GM19467 (cell line): ENCODE results near the gene ALOXE3.

ENCODE experiments used
- ATAC-seq: cut with Tn5 transposase; IDR thresholded peaks from one replicate; pipeline ENCODE4 v1.9.1; 2021; ENCODE audit warnings: mild to moderate bottlenecking, moderate library complexity; ENCODE audit not compliant: unreplicated experiment

ALOXE3 gene

DNA sequence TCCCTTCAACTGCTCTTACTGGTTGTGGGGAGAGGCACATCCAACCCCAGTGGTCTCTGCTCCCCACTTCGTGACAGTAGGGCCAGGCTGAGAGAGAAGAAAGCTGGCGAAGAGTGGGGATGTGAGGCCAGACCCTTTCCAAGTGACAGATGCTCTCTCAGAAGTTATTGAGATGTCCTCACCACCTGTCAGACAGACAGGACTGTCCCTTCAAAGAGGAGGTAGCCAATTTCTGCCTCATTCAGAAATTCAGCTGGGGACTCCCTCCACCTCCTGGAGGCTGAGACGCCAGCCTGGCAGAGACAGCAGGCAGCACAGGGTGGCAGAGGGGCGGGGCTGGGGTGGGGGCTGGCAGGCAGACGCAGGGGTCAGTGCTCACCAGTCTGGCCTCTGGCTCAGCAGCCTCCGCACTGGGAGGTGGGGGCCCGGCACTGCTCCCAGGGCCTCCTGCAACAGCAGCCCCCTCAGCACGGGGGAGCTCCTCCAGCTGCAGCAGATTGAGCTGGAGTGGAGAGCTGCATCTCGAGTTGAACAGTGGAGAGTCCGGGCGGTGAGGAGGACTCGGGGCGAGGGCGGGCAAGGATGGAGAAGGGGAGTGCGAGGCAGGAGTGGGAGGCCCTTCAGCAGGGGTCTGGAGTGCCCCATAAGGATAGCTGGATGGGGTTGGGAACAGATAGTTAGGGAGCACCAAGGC lies 24.7 kb upstream of the ALOXE3 start:
- ATAC-seq: no peak

DNA sequence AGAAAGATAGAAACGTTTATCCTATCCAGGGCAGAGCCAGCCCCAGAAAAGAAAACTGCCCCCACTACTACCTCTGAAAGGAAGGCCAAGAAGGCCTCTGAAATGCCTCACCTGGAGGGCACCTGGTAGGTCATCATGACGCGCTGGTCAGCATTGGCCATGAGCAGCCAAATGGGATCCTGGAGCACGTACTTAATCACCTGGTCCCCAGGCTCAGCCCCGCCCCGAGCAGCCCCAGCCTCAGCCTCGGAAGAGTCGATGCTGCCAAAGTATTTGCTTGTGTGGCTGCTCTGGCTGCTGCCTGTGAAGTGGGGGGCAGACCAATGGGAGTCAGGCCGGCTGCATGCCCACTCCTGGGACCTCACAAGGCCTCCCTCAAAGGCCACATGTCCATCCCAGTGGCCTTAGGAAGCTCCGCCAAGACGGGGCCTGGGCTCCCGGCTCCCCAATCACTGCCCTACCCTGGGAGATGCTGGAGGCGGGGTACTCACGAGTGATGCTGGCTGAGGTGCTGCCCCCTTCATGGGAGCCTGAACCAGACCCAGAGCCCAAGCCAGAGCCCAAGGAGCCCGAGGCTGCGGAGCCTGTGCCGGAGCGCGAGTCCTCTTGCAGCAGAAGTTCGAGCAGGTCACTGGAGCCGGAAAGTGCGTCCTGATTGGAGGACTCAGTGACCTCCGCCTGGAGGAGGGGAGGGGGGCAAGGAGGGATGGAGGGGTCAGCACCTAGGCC lies 24.0 kb upstream of the ALOXE3 start:
- no peak for ATAC-seq

DNA sequence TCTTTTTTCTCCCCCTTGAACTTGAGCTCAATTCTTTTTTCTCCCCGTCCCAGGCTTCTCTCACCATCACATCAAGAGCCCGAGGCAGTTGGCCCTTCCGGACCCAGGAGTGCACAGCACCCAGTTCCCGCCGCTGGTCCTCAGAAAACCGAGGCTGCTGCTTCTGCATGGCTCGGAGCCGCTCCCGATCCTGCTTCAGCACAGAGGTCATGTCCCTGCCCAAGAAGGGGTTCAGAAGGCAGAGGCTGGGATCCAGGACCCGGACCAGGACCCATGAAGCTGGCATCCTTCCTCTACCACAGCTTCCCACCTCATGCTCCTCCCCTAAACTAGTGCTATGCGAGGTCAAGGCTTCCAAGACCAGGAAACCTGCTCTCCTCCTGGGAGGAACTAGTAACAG lies 23.4 kb upstream of the ALOXE3 start:
- ATAC-seq: no peak

DNA sequence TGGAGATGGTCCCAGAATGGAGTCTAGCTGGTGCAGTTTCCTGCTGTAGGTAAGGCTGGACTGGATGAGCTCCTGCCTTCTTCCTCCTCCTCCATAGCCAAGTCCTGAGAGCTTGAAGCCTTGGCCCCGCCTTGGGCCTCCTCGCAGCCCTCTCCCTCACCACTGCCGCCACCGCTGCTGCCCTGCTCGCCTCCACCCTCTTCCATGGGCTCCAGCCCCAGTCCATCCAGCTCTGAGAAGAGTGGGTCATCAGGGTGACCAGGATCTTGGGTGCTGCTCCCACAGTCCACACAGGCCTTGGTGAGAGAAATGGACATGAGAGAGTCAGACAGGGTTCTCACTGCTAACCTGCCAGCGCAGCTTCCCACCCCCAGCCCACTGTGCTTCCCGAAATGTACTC lies 22.7 kb upstream of the ALOXE3 start:
- ATAC-seq: no peak

DNA sequence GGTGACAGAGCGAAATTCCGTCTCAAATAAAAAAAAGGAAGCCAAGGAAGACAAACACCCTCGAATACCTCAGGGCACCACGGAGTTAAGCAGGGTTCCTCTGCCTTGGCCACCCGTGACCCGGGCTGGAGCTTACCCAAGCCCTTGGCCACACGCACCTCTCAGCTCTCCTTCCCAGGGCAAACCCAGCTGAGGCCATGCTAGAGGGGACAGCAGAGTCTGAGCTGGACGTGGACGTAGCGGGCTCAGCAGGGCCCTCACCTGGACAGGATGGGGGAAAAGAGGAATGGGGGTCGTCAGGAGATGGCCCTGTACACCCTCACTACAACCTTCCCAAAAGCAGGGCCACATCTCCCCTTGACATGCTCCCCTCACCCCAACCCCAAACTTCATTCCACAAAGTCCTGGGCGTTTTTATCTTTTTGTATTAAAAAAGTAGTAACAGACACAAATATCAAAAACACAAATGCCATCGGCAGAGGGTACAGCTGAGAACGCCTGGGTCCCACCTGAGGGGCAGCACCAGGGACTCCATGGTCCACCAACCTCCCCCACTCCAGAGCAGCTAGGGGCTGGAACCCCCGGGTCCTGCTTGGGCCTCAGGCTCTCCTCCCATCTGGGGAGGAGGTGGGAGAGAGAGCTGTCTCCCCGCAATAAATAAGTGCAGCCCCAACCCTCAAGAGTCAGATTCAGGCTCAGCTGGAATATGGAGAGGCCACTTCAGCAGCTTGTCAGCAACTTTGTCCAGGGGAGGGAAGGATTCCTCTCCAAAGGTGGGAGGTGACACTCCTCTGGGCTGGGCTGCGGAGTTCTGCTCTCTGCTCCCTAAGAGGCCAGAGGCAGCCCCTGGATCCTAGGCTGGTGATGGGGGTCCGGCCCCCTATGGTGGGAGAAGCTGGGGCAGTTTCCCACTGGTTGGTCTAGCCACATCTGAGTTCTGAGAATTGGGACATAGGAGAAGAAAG lies 22.0 kb upstream of the ALOXE3 start:
- no peak for ATAC-seq

DNA sequence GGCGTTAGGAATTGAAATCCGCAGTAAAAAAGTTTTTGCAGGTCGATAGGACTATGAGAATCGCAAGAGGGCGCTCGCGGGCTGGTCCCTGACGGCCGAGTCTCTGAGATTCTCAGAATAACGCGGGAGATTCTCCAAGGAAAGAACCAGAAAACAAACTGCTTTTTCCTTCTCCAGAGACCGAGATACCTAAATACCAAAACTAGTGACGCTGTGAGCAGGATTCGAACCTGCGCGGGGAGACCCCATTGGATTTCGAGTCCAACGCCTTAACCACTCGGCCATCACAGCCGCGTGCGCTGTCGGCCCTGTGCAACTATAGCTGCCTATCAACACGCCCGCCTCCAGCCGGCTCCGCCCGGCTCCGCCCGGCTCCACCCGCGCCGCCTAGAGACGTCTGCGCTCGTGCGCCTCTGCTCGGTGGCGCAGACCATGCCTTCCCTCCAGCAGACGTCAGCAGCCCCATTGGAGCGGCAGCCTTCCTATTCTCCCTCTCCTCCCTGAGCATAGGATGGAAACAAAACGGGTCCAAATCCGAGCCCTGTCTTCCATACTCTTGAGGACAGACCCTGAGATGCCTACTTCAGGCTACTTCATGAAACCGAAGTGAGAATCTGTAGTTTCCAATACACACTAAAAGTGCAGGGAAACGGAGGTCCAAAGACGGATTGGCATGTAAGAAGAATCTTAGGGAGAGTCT lies 20.5 kb upstream of the ALOXE3 start:
- ATAC-seq: peak; percentile 73

DNA sequence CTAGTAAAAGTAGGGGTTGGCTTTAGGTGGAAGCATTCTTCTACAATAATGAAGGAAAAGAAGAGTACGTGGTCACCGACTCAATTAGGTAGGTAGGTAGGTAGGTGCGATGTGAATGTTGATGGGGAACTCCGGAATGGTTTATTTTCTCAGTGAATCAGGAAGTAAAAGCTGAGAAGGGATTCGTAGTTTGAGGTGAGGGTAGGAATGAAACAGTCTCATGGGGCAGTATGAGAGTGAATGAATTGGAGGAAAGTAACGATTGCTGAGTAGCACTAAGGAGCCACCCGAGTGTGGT lies 20.0 kb upstream of the ALOXE3 start:
- peak; percentile 4 for ATAC-seq

DNA sequence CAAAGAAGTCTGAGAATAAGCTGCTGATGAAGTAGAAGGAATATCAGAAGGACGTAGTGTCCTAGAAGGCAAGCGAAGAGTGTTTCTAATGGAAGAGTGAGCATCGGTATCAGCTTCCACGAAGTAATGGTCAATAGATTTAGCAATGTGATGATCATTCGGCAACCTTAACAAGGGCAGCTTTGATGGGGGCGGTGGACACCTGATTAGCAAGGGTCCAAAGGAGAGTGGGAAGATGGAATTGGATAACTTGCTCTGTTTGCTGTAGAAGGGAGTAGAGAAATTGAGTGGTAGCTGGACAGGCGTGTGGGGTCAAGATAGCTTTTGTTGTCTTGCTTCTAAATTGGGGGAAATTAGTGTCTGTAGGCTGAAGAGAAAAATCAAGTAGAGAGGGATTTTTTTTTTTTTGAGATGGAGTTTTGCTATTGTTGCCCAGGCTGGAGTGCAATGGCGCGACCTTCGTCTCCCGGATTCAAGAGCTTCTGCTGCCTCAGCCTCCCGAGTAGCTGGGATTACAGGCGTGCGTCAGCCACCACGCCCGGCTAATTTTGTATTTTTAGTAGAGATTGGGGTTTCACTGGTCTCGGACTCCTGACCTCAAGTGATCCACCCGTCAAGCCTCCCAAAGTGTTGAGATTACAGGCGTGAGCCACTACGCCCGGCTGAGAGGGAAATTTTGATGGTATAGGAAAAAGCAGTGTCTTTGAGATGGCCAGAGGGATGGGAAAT lies 19.5 kb upstream of the ALOXE3 start:
- ATAC-seq: no peak

DNA sequence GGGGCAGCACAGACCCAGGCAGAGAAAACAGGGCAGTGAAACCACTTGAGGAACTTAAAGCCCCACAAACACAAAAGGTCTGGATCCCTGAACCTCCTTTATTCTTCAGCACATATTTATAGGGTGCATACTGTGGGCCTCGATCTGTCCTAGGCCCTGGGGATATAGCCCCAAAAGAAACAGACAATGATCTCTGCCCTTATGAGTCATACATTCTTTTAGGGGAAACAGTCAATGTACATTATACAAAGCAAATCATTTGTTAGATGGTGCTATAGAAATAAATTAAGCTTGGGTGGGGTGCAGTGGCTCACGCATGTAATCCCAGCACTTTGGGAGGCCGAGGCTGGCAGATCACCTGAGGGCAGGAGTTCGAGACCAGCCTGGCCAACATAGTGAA lies 15.6 kb upstream of the ALOXE3 start:
- no peak for ATAC-seq

DNA sequence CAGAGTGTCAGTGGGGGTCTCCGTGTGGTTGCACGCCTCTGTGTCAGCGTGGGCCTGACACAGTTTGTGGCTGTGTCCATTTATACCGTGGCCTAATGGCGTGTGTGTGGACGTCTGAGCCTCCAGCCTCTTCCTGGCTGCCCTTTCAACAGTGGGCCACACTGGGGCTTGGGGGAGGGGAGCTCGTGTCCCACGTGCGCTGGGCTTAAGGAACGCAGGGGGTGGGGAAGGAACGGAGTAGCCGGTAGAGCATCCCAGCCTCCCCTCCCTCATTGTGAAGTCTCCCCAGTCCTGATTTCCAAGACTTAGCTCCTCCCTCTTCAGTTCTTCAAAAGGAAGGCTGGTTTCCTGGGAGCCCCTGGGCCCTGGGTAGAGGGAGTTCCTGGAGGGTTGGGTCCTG lies 15.1 kb upstream of the ALOXE3 start:
- no peak for ATAC-seq

DNA sequence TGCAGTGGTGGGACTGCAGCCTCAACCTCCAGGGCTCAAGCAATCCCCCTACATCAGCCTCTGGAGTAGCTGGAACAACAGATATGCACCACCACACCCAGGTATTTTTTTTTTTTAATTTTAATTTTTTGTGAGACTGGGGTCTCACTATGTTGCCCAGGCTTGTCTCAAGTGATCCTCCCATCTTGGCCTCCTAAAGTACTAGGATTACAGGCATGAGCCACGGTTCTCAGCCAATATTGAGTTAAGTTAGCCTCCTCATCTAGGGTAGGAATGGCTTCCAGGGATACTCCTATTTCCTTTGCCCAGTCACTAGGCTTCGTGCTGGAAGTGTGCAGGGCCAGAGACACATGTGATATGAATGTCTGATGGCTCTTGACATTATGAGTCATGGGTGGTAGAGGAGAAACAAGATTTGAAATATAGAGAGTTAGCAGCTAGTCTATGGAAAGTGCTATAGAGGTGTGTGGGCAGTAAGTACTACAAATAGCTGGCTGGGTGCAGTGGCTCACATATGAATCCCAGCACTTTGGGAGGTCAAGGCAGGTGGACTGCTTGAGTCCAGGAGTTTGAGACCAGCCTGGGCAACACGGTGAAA lies 13.6 kb upstream of the ALOXE3 start:
- ATAC-seq: no peak

DNA sequence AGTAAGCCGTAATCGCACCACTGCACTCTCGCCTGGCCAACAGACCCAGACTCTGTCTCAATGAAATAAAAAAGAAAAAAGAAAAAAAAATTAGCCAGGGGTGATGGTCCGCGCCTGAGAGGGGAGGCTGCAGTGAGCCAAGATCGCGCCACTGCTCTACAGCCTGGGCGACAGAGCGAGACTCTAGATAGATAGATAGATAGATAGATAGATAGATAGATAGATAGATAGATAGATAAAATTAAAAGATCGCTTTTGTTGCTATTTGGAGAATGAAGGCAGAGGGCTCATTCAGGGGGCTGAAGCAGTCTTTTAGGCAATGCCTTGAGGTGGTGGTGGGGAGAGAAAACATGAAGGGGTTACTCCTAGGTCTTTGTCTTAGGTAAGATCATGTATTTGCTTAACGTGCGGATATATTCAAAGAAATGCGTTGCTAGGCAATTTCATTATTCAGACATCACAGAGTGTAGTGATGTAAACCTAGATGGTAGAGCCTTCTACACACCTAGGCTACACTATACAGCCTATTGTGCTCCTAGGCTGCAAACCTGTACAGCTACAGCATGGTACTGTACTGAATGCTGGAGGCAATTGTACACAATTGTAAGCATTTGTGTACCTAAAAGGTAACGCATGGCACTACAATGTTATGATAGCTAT lies 9.9 kb upstream of the ALOXE3 start:
- no peak for ATAC-seq

DNA sequence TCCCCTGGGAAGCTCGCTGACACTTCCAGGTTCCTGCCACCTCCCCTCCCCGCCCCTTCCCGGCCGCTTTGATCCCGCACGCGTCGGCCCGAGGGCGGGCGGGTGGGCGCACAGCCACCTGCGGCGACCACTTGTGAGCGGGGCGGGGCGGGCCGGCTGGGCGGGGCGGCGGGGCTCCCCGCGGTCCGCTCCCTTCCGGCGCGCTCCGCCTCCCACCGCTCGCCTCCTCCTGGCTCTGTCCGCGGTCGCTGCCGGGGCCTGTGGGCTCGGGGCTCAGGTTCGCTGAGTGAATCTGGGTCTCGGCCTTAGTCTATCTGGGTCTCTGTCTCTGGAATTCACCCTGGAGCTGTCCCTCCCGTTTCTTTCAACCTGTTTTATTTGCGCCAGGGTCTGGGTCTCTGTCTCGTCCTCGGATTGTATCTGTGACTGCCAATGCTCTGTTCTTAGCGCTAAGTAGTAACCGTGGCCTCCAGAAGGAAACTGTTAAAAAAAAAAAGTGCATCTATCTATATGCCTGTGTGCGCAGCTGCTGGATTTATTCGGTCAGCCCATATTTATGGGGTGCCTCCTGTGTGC lies 8.3 kb upstream of the ALOXE3 start:
- ATAC-seq: no peak

DNA sequence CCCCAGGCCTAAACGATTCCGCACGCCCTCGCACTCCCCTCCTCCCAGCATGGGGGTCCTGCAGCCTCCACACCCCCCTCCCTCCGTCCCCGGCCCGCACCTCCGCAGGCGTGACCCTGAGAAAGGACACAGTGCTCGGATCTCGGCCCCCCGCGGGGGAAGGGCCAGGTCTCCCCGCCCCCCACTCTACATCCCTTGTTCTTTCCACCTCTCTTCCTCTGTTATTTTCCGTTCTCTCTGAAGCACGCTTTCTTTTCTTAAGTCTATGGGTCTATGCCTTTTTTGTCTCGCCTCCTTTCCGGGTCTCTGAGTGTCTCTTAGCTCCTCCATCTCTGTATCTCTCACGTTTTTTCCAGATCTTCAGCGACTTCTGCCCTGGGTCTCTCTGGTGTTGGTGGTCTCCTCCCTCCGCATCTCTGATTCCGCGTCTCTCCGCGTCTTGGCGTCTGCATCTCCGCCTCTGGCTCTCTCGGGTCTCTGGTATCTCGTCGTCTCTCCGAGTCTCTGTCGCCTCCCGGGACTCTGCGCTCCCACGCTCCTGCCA lies 7.7 kb upstream of the ALOXE3 start:
- no peak for ATAC-seq

DNA sequence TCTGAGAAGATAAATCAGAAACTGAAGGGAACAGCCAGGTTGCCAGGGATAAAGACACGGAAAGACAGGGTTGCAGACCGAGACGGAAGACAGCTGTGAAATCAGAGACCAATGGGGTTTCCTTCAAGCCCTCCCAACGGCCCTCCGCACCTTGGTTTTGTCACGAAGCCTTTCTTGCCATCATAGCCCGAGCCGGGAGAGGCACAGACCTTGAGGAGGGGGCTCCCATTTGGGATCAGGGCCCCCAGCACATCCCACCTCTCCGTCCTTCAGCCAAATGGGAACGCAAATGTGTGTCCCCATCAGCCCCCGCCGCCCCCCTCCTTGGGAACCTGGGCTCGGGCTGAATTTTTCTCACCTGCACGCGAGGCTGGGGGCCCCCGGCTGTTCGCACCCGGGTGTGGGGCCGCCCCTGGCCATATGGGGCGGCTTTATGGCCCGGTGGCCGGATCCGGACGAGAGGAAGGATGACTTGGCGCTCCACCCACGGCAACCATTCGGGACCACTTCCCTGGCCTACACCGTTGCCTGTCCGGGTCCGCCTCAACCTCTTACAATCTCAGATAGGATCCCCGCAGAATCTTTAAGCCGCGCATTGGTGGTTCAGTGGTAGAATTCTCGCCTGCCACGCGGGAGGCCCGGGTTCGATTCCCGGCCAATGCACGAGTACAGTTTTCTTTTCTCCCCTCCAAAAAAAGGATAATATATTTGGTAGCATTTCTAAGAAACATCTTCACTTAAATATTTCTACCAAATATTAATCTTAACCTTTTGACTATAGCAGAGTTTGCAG lies 7.0 kb upstream of the ALOXE3 start:
- no peak for ATAC-seq

DNA sequence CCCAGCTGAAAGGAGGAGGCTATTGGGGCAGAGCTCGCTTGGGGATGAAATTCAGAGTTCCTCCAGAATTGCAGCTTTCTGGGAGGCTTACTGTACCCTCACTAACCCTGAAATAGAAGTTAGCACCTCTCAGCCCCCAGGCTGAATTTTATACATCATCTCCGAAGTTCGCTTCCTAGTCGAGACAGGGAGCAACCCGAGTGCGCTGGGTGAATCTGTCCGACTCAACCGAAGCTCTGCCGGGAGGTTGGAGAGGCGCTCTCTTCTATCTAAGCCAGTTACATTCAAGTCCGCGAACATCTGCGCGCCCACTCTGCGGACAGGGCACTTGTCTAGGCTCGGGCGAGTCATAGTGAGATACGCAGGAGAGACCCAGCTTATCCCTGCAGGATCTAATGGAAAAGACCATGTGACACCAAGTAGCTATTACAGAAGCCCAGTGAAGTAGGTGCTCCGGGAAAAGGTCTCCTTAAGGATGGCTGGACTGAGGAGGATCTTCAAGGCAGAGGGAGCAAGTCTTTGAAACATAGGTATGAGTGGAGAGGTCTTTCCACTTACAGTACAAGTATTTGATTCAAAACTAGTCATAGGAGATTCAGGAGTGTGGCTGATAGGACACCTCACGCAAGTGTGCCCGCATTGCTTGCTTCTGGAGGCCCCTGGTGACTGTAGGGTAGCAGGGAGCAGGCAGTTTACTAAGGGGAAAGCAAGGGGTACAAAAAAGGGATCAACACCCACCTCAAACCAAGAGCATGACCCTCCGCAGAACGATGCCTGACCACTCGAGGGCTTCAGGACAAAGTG lies 6.2 kb upstream of the ALOXE3 start:
- ATAC-seq: no peak

DNA sequence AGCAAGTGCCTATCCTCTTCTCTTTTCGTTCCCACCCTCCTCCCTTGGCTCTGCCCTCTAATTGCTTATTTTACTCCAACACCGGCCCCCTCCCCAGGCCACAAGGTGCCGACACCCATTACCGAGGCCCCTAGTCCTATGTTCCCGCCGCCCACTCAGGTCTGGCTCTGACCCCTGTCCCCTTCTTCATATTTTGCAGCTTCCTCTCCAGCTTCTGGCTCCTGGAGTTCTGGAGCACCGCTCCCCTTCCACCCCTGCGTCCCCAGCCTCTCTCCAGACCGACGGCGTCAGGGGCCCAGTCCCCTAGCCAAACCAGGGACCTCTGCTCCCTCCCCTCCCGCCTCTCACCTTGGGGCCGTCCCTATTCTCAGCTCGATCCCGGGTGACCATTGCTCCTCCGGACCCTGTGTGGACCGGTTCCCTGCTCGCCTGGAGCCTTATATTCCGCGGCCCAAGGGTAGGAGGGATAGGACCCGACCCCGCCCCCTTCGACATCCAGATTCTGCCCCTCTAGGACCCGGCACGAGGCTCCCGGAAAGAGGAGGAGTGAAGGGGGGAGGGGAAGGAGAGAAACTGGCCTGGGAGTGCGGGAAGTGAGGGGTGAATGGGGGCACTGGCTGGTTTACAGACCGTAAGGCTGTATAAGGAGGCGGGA lies 5.5 kb upstream of the ALOXE3 start, which contains the start of gene HES7:
Gene HES7 (minus strand): TSS at position 412 of the 655 bp plus-strand sequence. CDS start 22 bp downstream, at position 390.
- no peak for ATAC-seq
